Motor neuron (in vitro differentiated cells): ENCODE measurements around the gene PUDP. TPM values are rescaled to one million over a fixed set of nuclear protein-coding genes. Genes with fewer than 3 reads are reported as not detected.
"Not testable (repeated sequence)": the region's sequence is repeated elsewhere in the genome, so short reads cannot be mapped to it uniquely, and the experiment has no call there.

ENCODE experiments used
- ATAC-seq, 8 experiments: fragments of 200-7000 bp; cut with Tn5 transposase; replicated peaks in 6 of 8; 2 replicates each; pipeline ENCODE4 v1.8.0; 2021; ENCODE audit warnings: mild to moderate bottlenecking in 8 of 8, moderate library complexity in 8 of 8
- H3K27ac ChIP-seq, 2 donors: fragments of 250-450 bp; sonication (Bioruptor Pico); 2 replicates each; pipeline ENCODE4 v1.9.0; 2021; ENCODE audit warnings: antibody characterized with exemption in 2 of 2, mild to moderate bottlenecking in 2 of 2, moderate library complexity in 1 of 2
- H3K4me1 ChIP-seq, 2 donors: fragments of 250-450 bp; sonication (Bioruptor Pico); replicated peaks in 1 of 2; 2 replicates each; pipeline ENCODE4 v1.6.1; 2021; ENCODE audit warnings: antibody characterized with exemption in 2 of 2, mild to moderate bottlenecking in 2 of 2, moderate library complexity in 1 of 2
- H3K4me3 ChIP-seq, 5 donors: fragments of 250-450 bp; sonication (Bioruptor Pico); 2 replicates each; pipeline ENCODE4 v1.9.0; 2021; ENCODE audit warnings: antibody characterized with exemption in 5 of 5, mild to moderate bottlenecking in 5 of 5, moderate library complexity in 4 of 5
- WGBS, 10 experiments: fragments of 450-650 bp; shearing (Covaris generic); methylation state at CpG; one replicate each; pipeline ENCODE4 v1.0.0; 2022; 5-methylcytosine and 5-hydroxymethylcytosine counted together
- in situ Hi-C, 9 experiments: fragments of 400-800 bp; cut with MboI; loops; one replicate each; pipeline ENCODE4 v1.15.0; 2021; ENCODE audit warnings: low sequenced_read_pairs in 9 of 9, low pct_unique_long_range_greater_than_20kb in 2 of 9; ENCODE audit not compliant: unreplicated experiment in 9 of 9
- total RNA-seq, 8 experiments: library from RNA; unstranded; fragments of 300-600 nt; gene quantifications; 2 replicates each; pipeline versions ENCODE4 v1.2.3 to v1.2.4, GENCODE V29; 2022

The PUDP gene
- total RNA-seq, 8 experiments from 2014 or later, result 5.4 to 17.7 (median 10.6) TPM

DNA sequence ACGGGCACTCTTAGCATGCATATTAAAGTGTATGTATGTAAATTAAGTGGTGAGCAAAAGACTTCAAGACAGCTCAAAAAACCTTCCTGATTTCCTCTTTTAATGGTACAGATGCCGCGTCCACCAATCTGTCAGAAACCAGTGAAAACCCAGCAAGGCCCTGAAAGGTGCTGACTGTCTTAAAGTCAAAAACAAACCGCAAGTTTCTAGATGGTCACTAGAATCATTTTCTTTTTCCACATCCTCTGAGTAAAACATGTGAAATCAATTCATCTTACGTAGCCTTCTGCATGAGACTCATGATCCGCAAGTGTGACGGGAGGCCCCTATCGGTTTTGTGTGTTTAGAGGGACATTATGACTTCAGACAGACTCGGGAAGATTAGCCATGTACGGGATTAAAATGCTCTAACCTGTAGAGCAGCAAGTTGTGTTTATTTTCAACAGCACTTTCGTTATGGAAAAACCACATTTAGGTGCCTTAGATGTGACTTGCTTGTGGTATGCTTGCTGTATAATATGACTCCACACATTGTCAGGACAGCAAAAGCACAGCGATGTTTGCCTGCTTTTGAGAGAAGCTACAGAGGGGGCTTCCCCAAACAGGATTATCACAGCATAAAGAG is 88.6 kb downstream of the PUDP start:
- peaks cover 0 to 3% of the 10 kb centered on the region in 2 donors for H3K4me1 ChIP-seq
- WGBS, 10 experiments, result 60 to 100% (median 98%) methylated on average over 1 to 8 of the region's 12 CpGs; no CpG with 5 or more reads in 3 of the 10 experiments

DNA sequence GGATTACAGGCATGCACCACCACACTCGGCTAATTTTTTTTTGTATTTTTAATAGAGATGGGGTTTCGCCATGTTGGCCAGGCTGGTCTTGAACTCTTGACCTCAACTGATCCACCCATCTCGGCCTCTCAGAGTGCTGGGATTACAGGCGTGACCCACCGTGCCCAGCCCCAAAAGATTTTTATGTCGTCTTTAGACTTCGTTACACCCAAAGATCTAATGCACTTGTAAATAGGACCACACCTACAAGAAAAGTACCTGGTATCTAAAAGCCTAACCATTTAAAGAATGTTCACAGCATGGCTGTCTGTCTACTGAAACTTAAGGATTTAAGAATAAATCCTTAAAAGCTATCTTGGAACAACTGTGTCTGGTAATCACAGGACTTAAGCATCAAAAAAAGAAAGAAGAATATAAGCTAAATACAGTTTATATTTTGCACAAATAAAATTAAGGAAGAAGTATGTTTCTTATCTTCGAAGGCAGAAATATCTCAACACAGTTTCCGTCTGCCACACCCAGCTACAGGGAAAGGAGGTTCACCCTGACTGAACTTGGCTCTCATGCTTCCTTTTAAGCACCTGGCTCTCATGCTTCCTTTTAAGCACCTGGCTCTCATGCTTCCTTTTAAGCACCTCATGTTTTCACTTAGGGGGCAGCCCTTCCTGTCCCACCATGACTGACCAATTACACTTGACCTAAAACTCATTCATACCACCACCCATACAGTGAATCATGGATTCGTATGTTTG is 92.4 kb downstream of the PUDP start:
- no peaks in the 10 kb centered on the region for H3K4me1 ChIP-seq
- WGBS, 10 experiments, result 72 to 100% (median 94%) methylated on average over 1 to 7 of the region's 10 CpGs; no CpG with 5 or more reads in 5 of the 10 experiments
- no peak overlapping the region for H3K27ac ChIP-seq
- ATAC-seq, result no peak
- H3K4me3 ChIP-seq, result no peak overlapping the region
- in situ Hi-C loops, result no loop called here

More for the DNA sequence above, 88.6 kb downstream of the PUDP start:
- in situ Hi-C loops, result no loop called here
- Histone ChIP-seq H3K4me3 (no peak overlapping the region), H3K27ac (no peak overlapping the region)
- no peak for ATAC-seq

DNA sequence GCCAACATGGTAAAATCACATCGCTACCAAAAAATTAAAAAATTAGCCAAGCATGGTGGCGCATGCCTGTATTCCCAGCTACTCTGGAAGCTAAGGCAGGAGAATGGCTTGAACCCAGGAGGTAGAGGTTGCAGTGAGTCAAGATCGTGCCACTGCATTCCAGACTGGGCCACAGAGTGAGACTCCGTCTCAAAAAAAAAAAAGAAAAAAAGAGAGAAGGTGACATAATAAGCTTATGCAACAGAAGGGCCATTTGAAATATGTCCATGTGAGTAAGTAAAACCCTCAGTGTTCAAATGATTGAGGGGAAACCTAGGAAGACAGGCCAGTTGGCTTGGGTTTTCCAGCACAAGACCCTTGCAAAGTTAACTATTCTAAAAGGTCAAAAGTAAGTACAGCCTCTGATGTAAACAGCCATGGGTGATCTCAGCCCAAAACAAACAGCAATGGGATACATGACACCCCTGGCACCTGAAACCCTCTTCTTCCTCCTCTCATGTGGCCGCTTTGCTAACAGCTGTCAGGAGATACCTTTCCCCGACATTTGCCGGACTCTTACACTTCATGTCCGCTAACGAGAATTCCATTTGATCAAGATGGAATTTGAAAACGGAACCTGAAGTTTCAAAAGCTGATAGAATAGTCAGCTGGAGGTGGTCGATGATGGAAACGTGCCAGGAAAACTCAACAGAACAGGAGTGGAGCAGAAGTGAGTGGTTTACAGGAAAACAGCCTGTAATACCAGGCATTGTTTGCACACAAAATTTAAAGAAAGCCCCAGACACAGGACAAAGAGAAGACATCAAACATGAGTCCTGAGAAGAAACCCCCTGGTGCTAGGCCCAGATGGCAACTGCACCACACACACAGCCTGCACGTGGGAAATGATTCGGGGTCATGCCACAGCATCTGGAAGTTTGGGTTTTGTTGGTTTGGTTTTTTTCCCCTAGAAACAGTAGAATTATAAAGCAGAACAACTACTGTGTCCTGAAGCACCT is 93.4 kb downstream of the PUDP start:
- no peak overlapping the region for H3K27ac ChIP-seq
- in situ Hi-C loops, result no loop called here
- WGBS, 10 experiments, result 50 to 93% (median 87%) methylated on average over 2 to 12 of the region's 14 CpGs; no CpG with 5 or more reads in 7 of the 10 experiments
- H3K4me3 ChIP-seq, result no peak overlapping the region
- no peak for ATAC-seq
- H3K4me1 ChIP-seq, result no peaks in the 10 kb centered on the region

DNA sequence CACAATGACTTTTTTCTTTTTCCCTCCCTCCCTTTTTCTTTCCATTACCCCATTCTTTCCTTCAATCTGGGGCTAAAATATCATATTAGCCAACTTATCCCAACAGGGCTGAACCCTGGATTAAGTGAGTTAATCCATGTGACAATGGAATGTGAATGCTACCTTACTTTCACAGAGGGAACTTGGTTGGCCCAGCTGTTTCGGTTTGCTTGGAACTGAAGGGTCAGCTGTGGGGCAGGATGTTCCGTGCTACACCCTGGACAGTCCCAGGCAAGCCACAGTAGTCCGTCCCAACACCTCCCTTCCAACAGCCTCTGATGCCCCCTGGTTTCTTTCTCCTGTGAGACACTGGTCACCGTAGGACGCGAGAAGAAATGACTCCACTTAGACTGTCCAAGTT is 95.4 kb downstream of the PUDP start:
- H3K27ac ChIP-seq, result no peak overlapping the region
- H3K4me1 ChIP-seq, result no peaks in the 10 kb centered on the region
- ATAC-seq, result no peak
- in situ Hi-C loops, result no loop called here
- H3K4me3 ChIP-seq, result no peak overlapping the region
- WGBS, 10 experiments, result 92 to 100% methylated on average over 3 to 4 of the region's 6 CpGs; no CpG with 5 or more reads in 8 of the 10 experiments

- Histone ChIP-seq H3K4me3 (no peak overlapping the region), H3K4me1 (no peaks in the 10 kb centered on the region), H3K27ac (no peak overlapping the region)
- in situ Hi-C loops, result no loop called here
- ATAC-seq, result no peak
- 60 to 68% (median 60%) methylated on average over 1 to 5 of the region's 11 CpGs; no CpG with 5 or more reads in 7 of the 10 experiments for WGBS, 10 experiments
Measured at GRCh38 chrX:7050271-7050670, 97.7 kb downstream of the PUDP start.

DNA sequence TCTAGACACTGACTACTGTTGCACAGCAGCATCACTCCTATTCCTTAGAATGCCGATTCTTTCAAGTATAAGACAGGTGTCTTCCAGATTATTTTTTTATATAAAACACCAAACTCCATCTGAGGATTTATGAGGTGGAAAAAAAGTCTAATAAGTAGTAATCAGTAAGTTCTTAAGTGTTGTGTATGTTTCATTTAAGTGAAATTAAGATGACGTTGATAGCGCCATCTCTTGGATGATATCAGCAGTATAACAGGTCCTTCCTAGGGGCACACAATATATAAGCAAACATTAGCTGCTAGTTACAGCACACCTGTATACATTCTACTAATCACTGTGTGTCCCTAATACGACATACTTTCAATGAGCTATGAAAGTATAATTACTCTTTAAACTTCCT is 100.0 kb downstream of the PUDP start:
- no peak overlapping the region for H3K27ac ChIP-seq
- H3K4me3 ChIP-seq, result no peak overlapping the region
- no peak for ATAC-seq
- 70 to 100% (median 85%) methylated on average over 1 to 3 of the region's 4 CpGs; no CpG with 5 or more reads in 5 of the 10 experiments for WGBS, 10 experiments
- no peaks in the 10 kb centered on the region for H3K4me1 ChIP-seq
- in situ Hi-C loops, result no loop called here

GRCh38 chrX:7045238-7045955 is 102.6 kb downstream of the PUDP start:
- no peak overlapping the region for H3K27ac ChIP-seq
- no peak for ATAC-seq
- in situ Hi-C loops, result no loop called here
- H3K4me1 ChIP-seq, result no peaks in the 10 kb centered on the region
- 50 to 100% (median 86%) methylated on average over 1 to 3 of the region's 4 CpGs; no CpG with 5 or more reads in 5 of the 10 experiments for WGBS, 10 experiments
- no peak overlapping the region for H3K4me3 ChIP-seq

- H3K4me1 ChIP-seq, H3K27ac ChIP-seq, H3K4me3 ChIP-seq, ATAC-seq, in situ Hi-C loops: not testable (repeated sequence)
- WGBS, 10 experiments, result 0 to 100% (median 57%) methylated on average over 1 of the region's 3 CpGs; no CpG with 5 or more reads in 6 of the 10 experiments
Measured at GRCh38 chrX:7043796-7044433, 104.0 kb downstream of the PUDP start.

GRCh38 chrX:7028246-7028645 is 119.7 kb downstream of the PUDP start:
- no peaks in the 10 kb centered on the region for H3K4me1 ChIP-seq
- in situ Hi-C loops, result no loop called here
- H3K27ac ChIP-seq, result no peak overlapping the region
- ATAC-seq, result peak in 1 of 8 experiments; percentile 28
- H3K4me3 ChIP-seq, result no peak overlapping the region
- 20 to 88% (median 71%) methylated on average over 1 to 5 of the region's 5 CpGs; no CpG with 5 or more reads in 6 of the 10 experiments for WGBS, 10 experiments

DNA sequence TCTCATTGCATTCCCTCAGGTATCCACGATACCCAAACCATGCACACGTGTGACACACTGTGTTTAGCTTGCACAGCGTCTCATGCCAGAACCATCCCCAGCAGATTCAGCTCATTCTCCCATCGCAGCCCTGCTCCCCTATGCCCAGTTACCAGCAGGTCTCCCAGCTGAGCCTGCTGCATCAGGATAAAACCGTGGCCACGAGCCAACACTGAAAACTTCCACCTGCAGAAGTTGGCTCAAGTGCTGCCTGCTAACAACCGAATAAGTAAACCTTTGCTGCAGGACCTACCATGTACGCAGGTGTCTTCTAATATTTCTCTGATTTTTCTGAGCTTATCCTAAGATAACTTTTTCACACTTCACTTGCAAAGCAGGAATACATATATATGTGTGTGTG is 120.9 kb downstream of the PUDP start:
- Histone ChIP-seq H3K27ac (no peak overlapping the region), H3K4me1 (no peaks in the 10 kb centered on the region), H3K4me3 (no peak overlapping the region)
- peak in 1 of 8 experiments; percentile 48 for ATAC-seq
- 90 to 100% methylated on average over 1 to 2 of the region's 8 CpGs; no CpG with 5 or more reads in 8 of the 10 experiments for WGBS, 10 experiments
- in situ Hi-C loops, result no loop called here

- in situ Hi-C loops, H3K4me3 ChIP-seq, H3K27ac ChIP-seq, ATAC-seq, H3K4me1 ChIP-seq: not testable (repeated sequence)
- 90% methylated on average over 3 of the region's 5 CpGs; no CpG with 5 or more reads in 9 of the 10 experiments for WGBS, 10 experiments
Measured at GRCh38 chrX:7026365-7026764, 121.6 kb downstream of the PUDP start.

- Histone ChIP-seq H3K4me3 (no peak overlapping the region), H3K27ac (no peak overlapping the region), H3K4me1 (no peaks in the 10 kb centered on the region)
- in situ Hi-C loops, result no loop called here
- no peak for ATAC-seq
- WGBS, 10 experiments, result 80 to 90% methylated on average over 1 to 2 of the region's 2 CpGs; no CpG with 5 or more reads in 8 of the 10 experiments
Measured at GRCh38 chrX:7025471-7025870, 122.5 kb downstream of the PUDP start.
